Measurements from ENCODE around the gene ELMOD1.
"Not testable (repeated sequence)": the region's sequence is repeated elsewhere in the genome, so short reads cannot be mapped to it uniquely, and the experiment has no call there.

Gene ELMOD1

DNA sequence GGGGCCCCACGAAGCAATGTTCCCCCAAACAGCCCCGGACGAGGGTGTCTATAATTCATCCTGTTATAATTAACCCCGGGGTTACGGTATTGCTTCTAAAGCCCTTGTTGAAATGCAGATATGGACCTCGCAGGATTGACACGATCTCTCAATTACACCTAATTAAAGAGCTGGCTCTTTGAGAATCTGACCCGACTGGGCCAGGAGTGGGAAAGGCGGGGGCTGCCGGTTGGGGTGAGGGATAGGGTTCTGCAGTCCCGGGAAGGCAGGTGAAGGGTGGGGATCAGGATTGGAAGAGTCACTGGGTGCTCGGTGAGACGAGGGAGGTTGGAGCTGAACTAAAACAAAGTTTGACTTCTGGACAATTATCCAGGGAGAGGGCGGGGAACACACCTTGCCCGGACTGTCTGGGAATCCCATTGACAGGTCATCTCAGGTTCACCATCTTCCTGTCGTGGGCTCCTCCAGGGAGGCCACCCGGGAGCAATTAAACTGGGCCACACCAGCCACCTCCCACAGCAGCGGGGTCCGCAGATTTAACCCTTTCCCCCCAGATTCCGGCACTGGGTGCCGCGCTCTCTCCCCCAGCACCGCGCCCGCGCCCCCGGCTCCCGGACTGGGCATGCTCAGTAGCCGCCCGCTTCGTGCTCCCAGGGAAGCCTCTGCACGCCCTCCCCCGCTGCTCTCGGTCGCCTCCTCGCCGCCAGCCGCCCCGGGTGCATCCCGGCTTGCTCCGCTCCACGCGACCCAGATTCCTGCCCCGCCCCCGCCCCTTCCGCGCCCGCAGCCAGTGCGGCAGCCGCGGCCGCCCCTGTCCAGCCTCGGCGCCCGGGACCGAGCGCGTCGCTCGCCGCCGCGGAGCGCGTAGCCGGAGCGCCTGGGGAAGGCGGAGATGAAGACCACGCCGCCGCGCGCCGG, at the start of gene ELMOD1:
TSS of gene ELMOD1 (plus strand) at position 688 of the 918 bp plus-strand sequence. CDS start 27,043 bp downstream, outside the sequence.
- peak; percentile 40 for DNase-seq (ENCODE audit: low spot score)

DNA sequence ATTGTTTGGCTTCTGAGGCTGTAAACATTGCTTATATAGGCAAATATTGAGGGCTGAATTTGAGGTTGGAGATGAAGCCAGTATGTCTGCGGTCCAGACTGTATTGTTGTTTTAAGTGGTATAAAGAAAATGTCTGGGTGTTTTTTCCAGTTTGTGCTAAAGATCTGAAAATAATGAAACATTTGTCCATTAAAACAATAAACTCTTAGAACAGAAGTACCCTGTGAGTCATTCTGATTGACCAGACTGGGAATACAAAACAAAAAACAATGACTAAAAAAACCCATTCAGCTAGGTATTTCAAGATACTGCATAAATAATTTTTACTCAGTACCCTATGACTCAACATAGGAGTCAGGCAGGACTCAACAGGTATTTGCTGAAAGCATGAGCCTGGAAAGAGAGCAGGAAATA, 45.8 kb upstream of the ELMOD1 start:
- DNase-seq (ENCODE audit: low spot score) = peak; percentile 38

DNA sequence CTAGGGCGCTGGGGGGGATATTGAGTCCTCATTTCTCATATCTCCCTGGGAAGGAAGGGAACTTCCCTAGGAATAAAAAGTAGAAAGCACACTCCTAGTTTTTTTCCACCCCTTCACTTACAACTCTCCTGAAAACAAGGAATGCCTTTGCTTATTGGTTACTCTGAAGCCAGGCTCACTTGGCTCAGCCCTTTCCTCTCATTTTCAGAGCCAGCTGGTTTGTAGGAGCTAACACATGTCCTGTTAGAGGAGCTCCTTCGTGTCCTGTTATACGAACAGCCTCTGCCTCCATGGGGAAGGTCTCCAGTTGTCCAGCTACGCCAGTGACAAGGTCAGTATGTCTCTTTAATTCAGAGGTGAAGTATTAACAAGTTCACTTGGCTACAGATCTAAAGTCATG, 43.0 kb upstream of the ELMOD1 start:
- no peak for DNase-seq (ENCODE audit: low spot score)

DNA sequence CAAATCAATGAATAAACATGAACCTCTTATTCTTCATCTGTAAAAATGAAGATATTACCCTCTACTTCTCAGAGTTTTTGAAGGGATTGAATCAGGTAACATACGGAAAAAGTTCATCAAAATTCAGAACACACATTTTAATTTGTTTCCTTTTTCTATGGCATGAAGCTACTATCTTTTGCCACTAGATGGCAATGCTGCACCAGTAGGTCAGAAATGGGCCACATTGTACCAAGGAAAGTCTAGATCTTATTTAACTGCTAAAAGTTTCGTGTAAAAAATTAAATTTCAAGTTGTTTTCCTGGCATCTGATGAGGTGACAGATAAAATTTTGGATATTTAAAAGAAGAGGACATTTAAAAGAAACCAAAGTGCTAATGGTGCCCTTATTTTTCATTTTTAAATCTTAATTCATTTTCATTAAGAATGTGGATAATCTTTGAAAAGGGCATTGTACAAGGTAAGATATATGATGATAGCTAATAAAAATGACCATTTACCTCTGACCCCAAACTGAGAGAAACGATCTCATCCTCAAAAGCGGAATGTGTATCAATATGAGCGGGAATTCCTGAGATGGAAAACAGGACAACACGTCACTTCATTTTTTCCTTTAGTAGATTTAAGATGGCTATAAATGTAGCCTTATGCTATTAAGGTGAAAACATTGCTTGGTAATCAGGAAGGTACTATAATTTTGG, 41.5 kb upstream of the ELMOD1 start:
- DNase-seq (ENCODE audit: low spot score) = no peak

DNA sequence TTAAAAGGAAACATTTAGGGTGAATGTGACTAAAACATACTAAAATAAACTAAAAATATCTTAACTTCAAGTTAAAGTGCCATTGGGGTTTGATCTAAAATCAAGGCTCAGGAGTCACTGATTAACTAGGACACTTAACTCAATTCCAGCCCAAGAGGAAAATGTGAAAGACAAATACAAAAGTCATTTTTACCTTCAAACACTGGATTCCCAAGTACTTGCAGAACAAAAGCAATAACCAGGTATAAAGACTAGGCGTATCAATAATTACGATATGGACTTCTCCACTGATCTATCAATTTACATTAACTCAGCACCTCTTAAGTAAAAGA, 41.0 kb upstream of the ELMOD1 start:
- no peak for DNase-seq (ENCODE audit: low spot score)

DNA sequence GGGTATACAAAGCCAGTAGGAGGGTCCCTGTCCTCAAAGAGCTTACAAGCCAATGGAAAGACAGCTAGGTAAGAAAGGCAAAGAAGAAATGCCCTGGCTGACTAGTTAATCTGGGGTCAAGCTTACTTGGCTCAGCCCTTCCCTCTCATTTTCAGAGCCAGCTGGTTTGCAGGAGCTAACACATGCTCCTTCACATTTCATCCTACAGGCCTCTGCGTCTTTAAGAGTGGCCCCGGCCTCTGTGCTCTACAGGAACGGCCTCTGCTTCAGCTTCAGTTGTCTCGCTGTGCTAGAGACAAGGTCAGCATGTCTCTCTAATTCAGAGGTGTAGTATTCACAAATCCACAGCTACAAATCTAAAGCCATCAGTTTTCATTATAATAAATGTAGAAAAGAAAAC, 40.6 kb upstream of the ELMOD1 start:
- DNase-seq (ENCODE audit: low spot score) = no peak

DNA sequence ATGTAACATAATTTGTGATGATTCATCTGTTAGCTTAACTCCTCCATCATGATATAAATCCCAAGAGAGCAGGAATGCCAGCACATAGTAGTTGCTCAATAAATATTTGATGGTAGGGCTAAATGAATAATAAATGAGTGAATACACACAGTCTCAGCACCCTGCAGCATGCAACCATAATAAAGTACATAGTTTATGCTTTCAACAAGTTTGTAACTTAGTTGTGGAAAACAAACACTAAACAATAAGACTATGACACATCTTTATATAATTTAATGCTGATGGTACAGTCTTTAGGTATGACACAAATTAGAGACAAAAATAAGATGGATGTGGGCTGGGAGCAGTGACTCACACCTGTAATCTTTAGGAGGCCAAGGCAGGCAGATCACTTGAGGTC, 29.3 kb upstream of the ELMOD1 start:
- no peak for DNase-seq (ENCODE audit: low spot score)

DNA sequence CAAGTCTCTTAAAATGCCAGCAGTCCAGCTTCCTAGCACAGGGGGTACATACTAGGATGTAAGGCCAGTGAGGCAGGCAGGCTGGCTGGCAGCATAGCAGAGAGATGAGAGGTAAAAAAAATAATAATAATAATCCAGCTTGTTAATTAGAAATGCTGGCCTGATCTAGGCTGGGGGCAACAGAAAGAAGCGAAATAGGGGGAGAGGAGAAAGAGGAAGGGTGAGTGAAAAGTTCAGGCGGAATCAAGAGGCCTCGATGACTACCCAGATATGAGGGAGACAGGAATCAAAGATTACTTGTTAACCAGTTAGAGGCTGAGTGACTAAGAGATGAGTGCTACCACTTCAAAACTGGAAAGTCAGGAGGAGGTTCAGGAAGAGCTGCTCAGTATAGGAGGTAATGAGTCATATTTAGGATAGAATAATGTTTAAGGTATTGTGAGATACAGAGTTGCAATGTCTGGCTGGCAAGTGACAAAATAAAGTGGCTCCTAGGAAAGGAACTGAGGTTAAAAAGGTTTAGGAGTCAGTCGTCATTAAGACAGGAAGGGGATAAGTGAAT, 28.2 kb upstream of the ELMOD1 start:
- no peak for DNase-seq (ENCODE audit: low spot score)

DNA sequence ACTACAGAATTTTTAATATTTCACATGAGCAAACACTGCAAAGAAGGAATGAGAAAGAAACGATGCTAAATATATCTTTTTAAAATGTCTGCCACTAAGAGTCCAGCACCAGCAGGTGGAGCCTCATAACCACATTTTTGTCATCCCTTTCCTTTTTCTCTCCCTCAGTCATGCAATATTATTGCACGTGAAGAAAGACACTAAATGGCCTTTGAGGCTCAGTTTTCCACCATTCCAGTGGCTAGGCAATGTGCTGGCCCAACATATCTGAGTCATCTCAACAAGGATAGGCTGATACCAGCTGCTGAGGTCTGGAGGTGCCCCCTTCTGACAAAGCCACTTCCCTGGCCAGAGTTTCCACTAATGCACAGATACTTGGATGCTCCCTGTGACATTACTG, 27.2 kb upstream of the ELMOD1 start:
- DNase-seq (ENCODE audit: low spot score) = no peak

DNA sequence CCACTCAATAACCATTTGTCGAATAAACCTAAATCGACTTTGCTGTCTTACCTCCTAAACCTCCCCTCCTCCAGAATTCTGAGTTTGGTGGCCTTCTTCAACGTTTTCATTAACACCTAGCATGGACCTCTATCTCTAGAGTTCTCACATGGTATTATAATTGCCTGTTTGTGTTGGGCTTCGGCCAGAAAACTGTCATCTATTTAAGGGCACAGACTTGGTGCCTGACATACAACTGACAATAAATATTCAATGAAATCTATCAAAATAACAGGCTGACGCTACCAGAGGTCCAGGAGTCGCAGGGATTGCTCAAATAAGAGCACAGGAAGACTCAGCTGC, 26.1 kb upstream of the ELMOD1 start:
- DNase-seq (ENCODE audit: low spot score) = no peak

DNA sequence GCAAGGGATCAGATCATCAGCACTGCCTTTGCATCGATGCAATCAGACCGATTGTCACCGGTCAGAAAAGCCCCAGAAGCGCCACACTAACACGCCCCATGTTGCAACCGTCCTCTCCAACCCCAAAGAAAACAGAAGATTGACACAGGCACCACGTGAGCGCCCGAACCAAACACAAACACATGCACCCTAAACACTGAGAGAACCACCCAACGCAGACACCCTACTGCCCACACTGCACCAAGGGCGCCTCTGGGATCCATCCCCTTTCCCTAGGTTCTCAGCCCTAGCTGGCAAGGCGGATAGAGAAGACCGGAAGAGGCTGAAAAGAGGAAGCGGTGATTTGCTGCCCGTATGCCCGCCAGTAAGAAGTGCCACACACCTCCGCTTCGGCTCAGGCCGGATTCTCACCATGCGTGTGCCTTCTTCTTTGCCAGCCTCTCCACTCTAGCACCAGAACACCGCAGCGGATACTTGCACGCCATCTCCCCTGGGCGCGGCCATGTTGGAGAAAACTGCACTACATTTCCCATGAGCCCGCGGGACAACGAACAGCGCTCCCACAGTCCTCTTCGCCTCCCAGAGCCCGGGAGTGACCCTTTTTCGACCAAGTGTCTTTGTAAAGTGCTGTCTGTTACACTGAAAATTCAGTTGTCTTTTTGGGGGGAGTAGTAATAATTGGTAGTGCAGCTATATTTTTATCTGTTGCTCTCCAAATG, 25.6 kb upstream of the ELMOD1 start, which contains the start of gene ALKBH8:
TSS of gene ALKBH8 (minus strand) at position 517 of the 719 bp plus-strand sequence. CDS start 4,842 bp downstream, outside the sequence.
- peak; percentile 81 for DNase-seq (ENCODE audit: low spot score)

DNA sequence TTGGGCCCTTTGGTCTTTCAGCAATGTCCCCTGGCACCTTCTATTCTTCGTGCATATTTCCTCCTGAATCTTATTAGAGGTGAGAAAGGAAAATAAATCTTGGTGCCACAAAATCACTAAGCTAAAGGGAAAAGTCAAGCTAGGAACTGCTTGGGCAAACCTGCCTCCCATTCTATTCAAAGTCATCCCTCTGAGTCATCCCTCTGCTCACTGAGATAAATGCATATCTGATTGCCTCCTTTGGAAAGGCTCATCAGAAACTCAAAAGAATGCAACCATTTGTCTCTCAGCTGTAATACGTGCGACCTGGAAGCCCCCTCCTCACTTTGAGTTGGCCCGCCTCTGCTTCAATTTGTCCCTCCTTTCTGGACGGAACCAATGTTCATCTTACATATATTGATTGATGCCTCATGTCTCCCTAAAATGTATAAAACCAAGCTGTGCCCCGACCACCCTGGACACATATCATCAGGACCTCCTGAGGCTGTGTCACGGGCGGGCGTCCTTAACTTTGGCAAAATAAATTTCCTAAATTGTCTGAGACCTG, 24.9 kb upstream of the ELMOD1 start:
- DNase-seq (ENCODE audit: low spot score) = not testable (repeated sequence)

DNA sequence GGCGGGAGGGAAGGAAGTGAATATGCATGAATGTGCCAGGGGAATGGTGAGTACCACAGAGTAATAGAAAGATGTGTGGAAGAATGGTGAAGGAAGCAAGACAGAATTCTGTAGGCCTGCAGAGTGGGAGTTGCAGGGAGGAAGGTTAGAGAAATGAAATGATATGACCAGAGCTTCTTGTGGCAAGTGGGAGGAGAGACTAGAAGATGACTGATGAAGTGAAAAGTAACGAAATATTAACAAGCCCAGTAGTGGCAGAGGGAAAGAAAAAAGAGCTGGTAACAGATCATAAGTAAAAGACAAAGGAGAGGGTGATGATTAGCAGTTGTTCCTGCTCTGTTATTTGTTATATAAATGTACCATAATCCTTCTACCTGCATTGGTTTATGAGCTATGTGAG, 24.4 kb upstream of the ELMOD1 start:
- no peak for DNase-seq (ENCODE audit: low spot score)

DNA sequence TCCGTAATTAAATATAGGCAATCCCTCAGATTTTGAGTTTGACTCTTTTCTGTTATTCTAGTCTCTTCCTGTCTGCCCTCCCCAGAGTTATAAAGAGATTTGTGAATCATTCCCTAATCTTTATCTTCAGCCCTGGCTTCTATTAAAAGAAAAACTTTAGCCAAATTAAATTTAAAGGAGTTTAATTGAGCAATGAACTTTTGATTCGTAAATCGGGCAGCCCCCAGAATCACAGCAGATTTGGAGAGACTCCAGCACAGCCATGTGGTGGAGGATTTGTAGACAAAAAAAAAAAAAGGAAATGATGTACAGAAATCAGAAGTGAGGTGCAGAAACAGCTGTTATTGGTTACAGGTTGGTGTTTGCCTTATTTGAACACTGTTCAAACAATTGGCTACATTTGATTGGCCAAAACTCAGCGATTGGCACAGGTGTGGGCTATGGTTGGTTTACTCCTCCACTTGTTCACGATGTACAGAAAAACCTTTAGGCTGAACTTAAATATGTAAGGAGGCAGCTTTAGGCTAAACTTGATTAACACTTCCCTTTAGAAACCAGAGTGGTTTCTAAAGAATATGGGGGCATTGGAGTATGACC, 23.1 kb upstream of the ELMOD1 start:
- DNase-seq (ENCODE audit: low spot score) = no peak

DNA sequence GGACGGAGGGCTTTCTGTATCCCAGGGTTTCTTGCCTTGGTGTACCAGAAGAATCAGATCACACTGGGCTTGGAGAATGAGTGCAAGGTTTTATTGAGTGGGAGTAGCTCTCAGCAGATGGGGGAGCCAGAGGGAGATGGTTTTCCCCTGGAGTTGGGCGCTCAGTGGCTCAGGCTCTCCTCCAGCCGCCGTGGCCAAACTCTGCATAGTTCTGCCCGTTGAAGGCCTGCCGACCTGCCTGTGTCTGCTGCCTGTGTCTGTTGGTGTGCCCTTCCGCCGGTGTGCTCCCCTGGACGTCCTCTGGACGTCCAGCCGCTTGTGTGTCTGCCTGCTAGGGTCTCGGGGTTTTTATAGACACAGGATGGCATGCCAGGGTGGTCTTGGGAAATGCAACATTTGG, 20.9 kb upstream of the ELMOD1 start:
- no peak for DNase-seq (ENCODE audit: low spot score)

DNA sequence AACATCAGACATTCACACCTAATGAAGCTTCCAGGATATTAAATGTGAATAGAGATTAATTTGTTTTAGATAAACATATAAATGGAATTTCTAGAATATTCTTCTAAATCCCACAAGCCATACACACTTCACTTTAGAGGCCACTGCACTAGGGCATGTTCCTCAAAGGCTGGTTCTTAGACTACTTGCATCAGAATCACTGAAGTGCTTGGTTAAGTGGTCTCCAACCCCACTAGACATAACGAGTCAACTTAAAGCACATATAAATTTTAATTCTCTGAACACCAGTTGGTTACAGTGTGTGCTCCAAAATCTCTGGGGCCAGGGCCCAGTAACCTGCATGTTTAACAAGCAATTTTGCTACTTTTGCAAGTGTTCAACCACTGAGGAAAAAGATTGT, 17.5 kb upstream of the ELMOD1 start:
- DNase-seq (ENCODE audit: low spot score) = no peak

DNA sequence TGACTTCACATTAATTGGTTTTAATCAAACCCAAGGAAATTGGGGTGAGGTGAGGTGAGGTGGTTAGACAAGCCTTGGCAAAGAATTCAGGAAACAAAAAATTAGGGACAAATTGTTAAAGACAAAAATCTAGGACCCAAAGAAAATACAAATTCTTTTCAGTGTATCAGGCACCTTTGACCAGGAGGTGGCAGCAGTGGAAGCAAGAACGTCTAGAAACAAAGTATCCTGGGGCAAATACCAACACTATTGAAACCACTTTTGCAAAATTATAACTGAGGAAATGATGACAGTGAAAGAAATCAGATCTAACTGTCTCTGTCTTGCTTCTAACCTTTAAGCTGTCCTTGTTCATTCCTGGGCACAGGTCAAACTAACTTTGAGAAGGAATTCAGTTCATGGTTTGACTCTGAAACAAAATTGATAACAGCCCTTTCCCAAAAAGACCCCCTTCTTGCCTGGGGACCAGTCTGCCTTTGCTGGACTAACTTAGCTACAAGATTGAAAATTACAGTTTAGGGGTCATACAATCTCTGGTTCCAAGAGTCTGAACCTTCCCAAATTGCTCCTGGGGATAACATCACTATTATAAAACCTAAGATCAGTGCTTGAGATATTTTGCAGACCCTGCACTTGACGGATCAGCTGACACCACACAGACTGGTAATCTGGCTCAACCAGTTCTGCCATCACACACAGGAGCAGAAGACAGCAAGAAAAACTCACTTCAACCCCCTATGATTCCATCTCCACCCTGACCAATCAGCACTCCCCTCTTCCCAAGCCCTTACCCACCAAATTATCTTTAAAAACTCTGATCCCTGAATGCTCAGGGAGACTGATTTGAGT, 14.2 kb upstream of the ELMOD1 start:
- DNase-seq (ENCODE audit: low spot score) = not testable (repeated sequence)

DNA sequence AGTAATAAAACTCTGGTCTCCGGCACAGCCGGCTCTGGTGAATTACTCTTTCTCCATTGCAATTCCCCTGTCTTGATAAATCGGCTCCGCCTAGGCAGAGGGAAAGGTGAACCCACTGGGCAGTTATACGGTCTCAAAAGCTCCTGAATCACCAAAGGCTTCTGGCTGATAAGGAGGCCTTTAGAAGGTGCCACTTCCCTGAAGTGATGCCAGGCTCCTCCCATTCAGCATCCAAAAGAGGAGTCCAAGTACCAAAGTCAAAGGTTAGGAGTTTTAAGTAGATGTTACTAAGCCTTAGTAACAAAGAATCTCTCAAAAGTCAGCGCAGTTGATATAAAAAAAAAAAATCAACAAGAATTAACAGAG, 13.6 kb upstream of the ELMOD1 start:
- no peak for DNase-seq (ENCODE audit: low spot score)

DNA sequence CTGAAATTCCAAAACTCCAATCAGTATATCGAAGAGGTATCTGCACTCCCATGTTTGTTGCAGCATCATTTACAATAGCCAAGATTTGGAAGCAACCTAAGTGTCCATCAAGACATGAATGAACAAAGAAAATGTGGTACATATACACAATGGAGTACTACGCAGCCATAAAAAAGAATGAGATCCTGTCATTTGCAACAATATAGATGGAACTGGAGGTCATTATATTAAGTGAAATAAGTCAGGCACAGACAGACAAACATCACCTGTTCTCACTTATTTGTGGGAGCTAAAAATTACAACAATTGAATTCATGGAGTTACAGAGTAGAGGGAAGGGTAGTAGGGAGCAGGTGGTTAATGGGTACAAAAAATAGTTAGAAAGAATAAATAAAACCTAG, 11.8 kb upstream of the ELMOD1 start:
- not testable (repeated sequence) for DNase-seq (ENCODE audit: low spot score)

DNA sequence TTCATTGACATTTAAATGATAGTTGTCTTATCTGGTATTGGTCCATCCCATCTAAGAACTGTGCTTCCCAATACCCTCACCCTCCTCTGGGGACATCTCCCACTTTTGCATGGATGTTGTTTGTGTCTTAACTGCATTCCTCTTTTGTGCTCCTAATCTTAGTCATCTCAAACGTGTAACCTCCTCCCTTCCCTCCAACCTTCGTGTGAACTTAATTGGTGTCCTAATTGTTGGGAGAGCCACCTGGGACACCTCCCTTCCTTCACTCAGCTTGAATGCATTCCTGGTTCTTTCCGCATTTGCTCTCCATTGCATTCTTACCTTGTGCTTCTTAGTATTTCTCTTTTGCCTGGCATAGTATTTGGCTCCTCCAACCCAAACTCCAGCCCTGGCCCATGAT, 9.8 kb upstream of the ELMOD1 start:
- no peak for DNase-seq (ENCODE audit: low spot score)
